Measurements from ENCODE around the gene TXK.

Gene TXK

GRCh38 chr4:48147621-48148020 lies 13.6 kb upstream of the TXK start:
- DNase-seq (ENCODE audit: low read depth in 1 of 2, low spot score in 1 of 2): no peak
- Histone ChIP-seq H3K4me3 (replicated peaks; ENCODE audit: insufficient read depth, low read length) (no peak overlapping the region), H3K27me3 (ENCODE audit: insufficient read depth, poor library complexity, severe bottlenecking) (no peaks in the 10 kb centered on the region), H3K27ac (replicated peaks) (no peak overlapping the region)
- no peak for TF ChIP-seq SPI1 (IDR thresholded peaks at IDR 0.05; ENCODE audit: borderline replicate concordance, low read depth)
- TF ChIP-seq POLR2AphosphoS5 (IDR thresholded peaks at IDR 0.05; ENCODE audit: low read depth): no peak
- TF ChIP-seq GABPA (IDR thresholded peaks at IDR 0.05; ENCODE audit: low read depth): no peak
- no peak for TF ChIP-seq CTCF (IDR thresholded peaks at IDR 0.05; ENCODE audit: insufficient read depth, low read length)
- TF ChIP-seq REST (IDR thresholded peaks at IDR 0.05; ENCODE audit: insufficient replicate concordance, low read depth): no peak

GRCh38 chr4:48141048-48141447 lies 7.0 kb upstream of the TXK start:
- H3K27ac ChIP-seq (replicated peaks): no peak overlapping the region
- DNase-seq (ENCODE audit: low read depth in 1 of 2, low spot score in 1 of 2): no peak
- no peak for TF ChIP-seq POLR2AphosphoS5 (IDR thresholded peaks at IDR 0.05; ENCODE audit: low read depth)
- TF ChIP-seq CTCF (IDR thresholded peaks at IDR 0.05; ENCODE audit: insufficient read depth, low read length): peak; percentile 38
- no peak for TF ChIP-seq SPI1 (IDR thresholded peaks at IDR 0.05; ENCODE audit: borderline replicate concordance, low read depth)

GRCh38 chr4:48139691-48140090 lies 5.6 kb upstream of the TXK start:
- Histone ChIP-seq H3K27me3 (ENCODE audit: insufficient read depth, poor library complexity, severe bottlenecking) (no peaks in the 10 kb centered on the region), H3K27ac (replicated peaks) (no peak overlapping the region), H3K4me3 (replicated peaks; ENCODE audit: insufficient read depth, low read length) (no peak overlapping the region)
- DNase-seq (ENCODE audit: low read depth in 1 of 2, low spot score in 1 of 2): peak in 1 of 2 experiments; percentile 8
- no peak for TF ChIP-seq CTCF (IDR thresholded peaks at IDR 0.05; ENCODE audit: insufficient read depth, low read length)
- TF ChIP-seq REST (IDR thresholded peaks at IDR 0.05; ENCODE audit: insufficient replicate concordance, low read depth): no peak
- TF ChIP-seq POLR2AphosphoS5 (IDR thresholded peaks at IDR 0.05; ENCODE audit: low read depth): no peak
- no peak for TF ChIP-seq SPI1 (IDR thresholded peaks at IDR 0.05; ENCODE audit: borderline replicate concordance, low read depth)
- no peak for TF ChIP-seq GABPA (IDR thresholded peaks at IDR 0.05; ENCODE audit: low read depth)

More at GRCh38 chr4:48141048-48141447, 7.0 kb upstream of the TXK start:
- H3K27me3 ChIP-seq (ENCODE audit: insufficient read depth, poor library complexity, severe bottlenecking): no peaks in the 10 kb centered on the region
- no peak overlapping the region for H3K4me3 ChIP-seq (replicated peaks; ENCODE audit: insufficient read depth, low read length)

GRCh38 chr4:48138936-48139335 lies 4.9 kb upstream of the TXK start:
- TF ChIP-seq CTCF (IDR thresholded peaks at IDR 0.05; ENCODE audit: insufficient read depth, low read length): no peak
- no peak for TF ChIP-seq REST (IDR thresholded peaks at IDR 0.05; ENCODE audit: insufficient replicate concordance, low read depth)
- TF ChIP-seq SPI1 (IDR thresholded peaks at IDR 0.05; ENCODE audit: borderline replicate concordance, low read depth): no peak
- no peak for TF ChIP-seq POLR2AphosphoS5 (IDR thresholded peaks at IDR 0.05; ENCODE audit: low read depth)
- TF ChIP-seq GABPA (IDR thresholded peaks at IDR 0.05; ENCODE audit: low read depth): no peak
- no peak for DNase-seq (ENCODE audit: low read depth in 1 of 2, low spot score in 1 of 2)

More at GRCh38 chr4:48138936-48139335, 4.9 kb upstream of the TXK start:
- no peak overlapping the region for H3K4me3 ChIP-seq (replicated peaks; ENCODE audit: insufficient read depth, low read length)
- no peaks in the 10 kb centered on the region for H3K27me3 ChIP-seq (ENCODE audit: insufficient read depth, poor library complexity, severe bottlenecking)
- H3K27ac ChIP-seq (replicated peaks): no peak overlapping the region
